Heart right ventricle (tissue), 16 donors: ENCODE measurements around the gene UBXN2A. TPM values are rescaled to one million over a fixed set of nuclear protein-coding genes. Genes with fewer than 3 reads are reported as not detected.

Source experiments
- ATAC-seq, 8 donors: fragments of 200-7000 bp; cut with Tn5 transposase; one replicate each; pipeline ENCODE4 v1.9.1; 2020; ENCODE audit warnings: mild to moderate bottlenecking in 8 of 8, moderate library complexity in 8 of 8, moderate number of reproducible peaks in 1 of 8
- DNase-seq, 2 donors: peaks; one replicate each; pipeline ENCODE4 v3.0.0-alpha.2; 2020
- H3K27ac ChIP-seq, 10 donors: fragments of 200-600 bp; sonication (generic) in 2 of 10; one replicate each; pipeline versions ENCODE4 v1.5.0 to v1.8.0; 2020 to 2022; ENCODE audit warnings: mild to moderate bottlenecking in 3 of 10
- H3K27me3 ChIP-seq, 7 donors: fragments of 200-600 bp; one replicate each; pipeline ENCODE4 v1.8.0; 2021 to 2022; ENCODE audit warnings: mild to moderate bottlenecking in 2 of 7
- H3K36me3 ChIP-seq, 9 donors: fragments of 200-600 bp; sonication (generic) in 1 of 9; one replicate each; pipeline versions ENCODE4 v1.5.0 to v1.8.0; 2020 to 2022; ENCODE audit warnings: mild to moderate bottlenecking in 2 of 9
- H3K4me1 ChIP-seq, 9 donors: fragments of 200-600 bp; sonication (generic) in 1 of 9; one replicate each; pipeline versions ENCODE4 v1.5.0 to v1.8.0; 2020 to 2022; ENCODE audit warnings: mild to moderate bottlenecking in 4 of 9
- H3K4me3 ChIP-seq, 10 donors: fragments of 200-600 bp; sonication (generic) in 2 of 10; one replicate each; pipeline versions ENCODE4 v1.5.0 to v1.8.0; 2020 to 2022; ENCODE audit warnings: mild to moderate bottlenecking in 7 of 10, moderate library complexity in 2 of 10
- H3K9me3 ChIP-seq, 11 donors: fragments of 200-600 bp in 10 of 11; sonication (generic) in 2 of 11; one replicate each; pipeline versions ENCODE4 v1.5.0 to v1.8.0; 2013 to 2022; ENCODE audit warnings: mild to moderate bottlenecking in 2 of 11, control low read depth in 1 of 11, moderate library complexity in 1 of 11
- WGBS, 2 donors: extraction: QIAGEN DNeasy Blood & Tissue Kit; methylation state at CpG; one replicate each; pipeline ENCODE4 v1.1.7; 2013; ENCODE audit warnings: inconsistent platforms in 1 of 2; 5-methylcytosine and 5-hydroxymethylcytosine counted together
- intact Hi-C, 10 donors: fragments of 100-400 bp; cut with DNase I; formaldehyde crosslinking; loops; one replicate each; pipeline versions ENCODE4 v1.11.1 to v1.14.2; 2022
- polyA plus RNA-seq, 2 donors: library from polyadenylated mRNA; stranded (reverse); fragments of 200-250 nt; gene quantifications; one replicate each; pipeline ENCODE4 v1.2.3, GENCODE V29; 2013
- total RNA-seq, 10 donors: library from RNA; stranded (reverse); fragmentation: NEBNext Ultra II Directional in 3 of 10; extraction: Animal tissue kit (Norgen Biotek cat#: 25700) in 3 of 10; gene quantifications; one replicate each; pipeline versions ENCODE4 v1.2.1 to v1.2.4, GENCODE V29; 2021 to 2023
- TF ChIP-seq, protein P1 (sequence below), 9 donors: fragments of 200-600 bp; sonication (generic) in 2 of 9; IDR thresholded peaks; one replicate each; pipeline versions ENCODE4 v1.5.0 to v1.8.0; 2021 to 2022; ENCODE audit warnings: antibody characterized with exemption in 9 of 9, mild to moderate bottlenecking in 5 of 9, moderate library complexity in 1 of 9
- donor health status: Arrhythmogenic right ventricular cardiomyopathy.
- donor health status: ischemic (EF 13 %, LVEDD 7.1; RV severe dilation, severe dysfunction).
- donor health status: healthy with polysubstance abuse.
- donor health status: DM: no; HTN: yes; CAD: no.
- donor health status: DM: no; HTN: no; CAD: no.
- donor health status: ischemic (EF 25% LVEDD 6.9; RV normal size, moderate dysfunction).
- donor health status: ischemic (EF 25% LVEDD 5.7; RV mildly dilated, moderate dysfunction).
- donor health status: healthy.
- donor health status: DM: yes; HTN: yes; CAD: no.
- donor health status: Ischemic cardiomyopathy.
- donor health status: ischemic (EF 35%, LVEDD 5.7; RV mildly dilated, moderate dysfunction).
- donor health status: nonischemic (EF 11% LVEDD 7.7; RV severe dilation, severe dysfunction).
- donor health status: DM: yes; HTN: yes; CAD: no.
- donor health status: PGD.
- donor health status: ischemic (EF 29% LVEDD 5.4; RV normal size, mild dysfunction).
- donor health status: nonischemic (EF 23%, LVEDD 6.1; RV moderate dilation, normal function).

The UBXN2A gene
- total and polyA plus RNA-seq, 12 donors, result 7.9 to 23.8 (median 19.7) TPM

DNA sequence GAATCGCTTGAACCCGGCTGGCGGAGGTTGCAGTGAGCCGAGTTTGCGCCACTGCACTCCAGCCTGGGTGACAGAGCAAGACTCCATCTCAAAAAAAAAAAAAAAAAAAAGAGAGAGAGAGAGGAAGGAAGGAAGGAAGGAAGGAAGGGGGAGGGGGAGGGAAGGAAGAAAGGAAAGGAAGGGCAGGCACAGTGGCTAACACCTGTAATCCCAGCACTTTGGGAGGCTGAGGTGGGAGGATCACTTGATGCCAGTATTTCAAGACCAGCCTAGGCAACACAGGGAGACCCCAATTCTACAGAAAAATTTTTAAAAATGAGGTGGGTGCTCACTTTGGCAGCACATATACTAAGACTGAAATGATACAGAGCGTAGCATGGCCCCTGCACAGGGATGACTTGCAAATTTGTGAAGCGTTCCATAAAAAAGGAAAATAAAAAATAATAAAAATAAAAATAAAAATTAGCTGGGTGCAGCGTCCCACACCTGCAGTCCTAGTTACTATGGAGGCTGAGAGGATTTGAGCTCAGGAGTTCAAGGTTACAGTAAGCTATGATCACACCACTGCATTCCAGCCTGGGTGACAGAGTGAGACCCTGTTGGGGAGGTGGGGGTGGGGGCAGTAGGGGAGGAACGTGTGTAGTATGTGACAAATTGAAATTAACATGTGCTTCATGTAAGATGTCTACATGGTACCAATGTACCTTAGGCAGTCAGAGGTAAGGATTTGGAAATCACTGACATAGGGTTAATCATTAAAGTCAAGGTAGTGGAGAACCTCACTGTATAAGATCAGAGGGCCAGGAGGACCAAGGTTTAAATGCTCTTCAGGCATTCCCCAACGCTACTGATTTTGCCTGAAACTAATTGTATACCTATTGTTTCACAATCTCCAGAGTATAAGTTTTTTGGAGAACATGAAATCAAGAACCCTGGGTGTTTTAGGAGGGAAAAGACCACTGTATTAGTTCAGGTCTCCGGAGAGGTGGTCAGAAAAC is 105.5 kb downstream of the UBXN2A start:
- WGBS, 2 donors, result 84 to 85% methylated on average over 11 of the region's 11 CpGs
- peaks cover 0 to 38% (median 29%) of the 10 kb centered on the region in 9 donors for H3K4me1 ChIP-seq
- TF ChIP-seq, protein P1, sequence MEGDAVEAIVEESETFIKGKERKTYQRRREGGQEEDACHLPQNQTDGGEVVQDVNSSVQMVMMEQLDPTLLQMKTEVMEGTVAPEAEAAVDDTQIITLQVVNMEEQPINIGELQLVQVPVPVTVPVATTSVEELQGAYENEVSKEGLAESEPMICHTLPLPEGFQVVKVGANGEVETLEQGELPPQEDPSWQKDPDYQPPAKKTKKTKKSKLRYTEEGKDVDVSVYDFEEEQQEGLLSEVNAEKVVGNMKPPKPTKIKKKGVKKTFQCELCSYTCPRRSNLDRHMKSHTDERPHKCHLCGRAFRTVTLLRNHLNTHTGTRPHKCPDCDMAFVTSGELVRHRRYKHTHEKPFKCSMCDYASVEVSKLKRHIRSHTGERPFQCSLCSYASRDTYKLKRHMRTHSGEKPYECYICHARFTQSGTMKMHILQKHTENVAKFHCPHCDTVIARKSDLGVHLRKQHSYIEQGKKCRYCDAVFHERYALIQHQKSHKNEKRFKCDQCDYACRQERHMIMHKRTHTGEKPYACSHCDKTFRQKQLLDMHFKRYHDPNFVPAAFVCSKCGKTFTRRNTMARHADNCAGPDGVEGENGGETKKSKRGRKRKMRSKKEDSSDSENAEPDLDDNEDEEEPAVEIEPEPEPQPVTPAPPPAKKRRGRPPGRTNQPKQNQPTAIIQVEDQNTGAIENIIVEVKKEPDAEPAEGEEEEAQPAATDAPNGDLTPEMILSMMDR (IDR thresholded peaks at IDR 0.05), result no peak
- DNase-seq (no peak), ATAC-seq (no peak)
- no peak overlapping the region for H3K27ac ChIP-seq
- H3K27me3 ChIP-seq, result peaks cover 0 to 22% (median 0%) of the 10 kb centered on the region in 7 donors
- no peaks in the 10 kb centered on the region for H3K36me3 ChIP-seq
- H3K9me3 ChIP-seq, result no peaks in the 10 kb centered on the region
- intact Hi-C loops, result loop anchor here in 3 of 10 donors (2.0 to 10.0 kb wide), 4 partner anchors 31 to 121 kb away; partner anchors contain the start of genes ATAD2B (in 3 of the 3), SF3B6 (in 1 of the 3) and TP53I3 (in 1 of the 3)
- peak overlapping the region in 6 of 10 donors; percentile 72 to 87 (median 75) for H3K4me3 ChIP-seq

DNA sequence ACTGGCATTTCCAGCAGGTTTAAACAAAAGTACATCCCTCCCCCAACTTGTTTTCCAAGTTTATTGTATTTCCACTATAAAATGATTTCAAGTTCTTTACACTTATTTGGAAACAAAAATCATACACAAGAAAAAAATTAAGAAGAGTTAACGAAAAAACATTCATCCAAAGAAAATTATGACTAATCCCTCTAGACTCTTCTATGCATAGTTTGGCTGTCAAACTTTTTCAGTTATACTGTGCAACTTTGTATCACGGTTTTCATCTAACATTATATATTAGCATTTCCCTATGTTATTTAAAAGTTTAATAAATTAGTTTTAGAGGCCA is 106.3 kb downstream of the UBXN2A start:
- Histone ChIP-seq H3K36me3 (no peaks in the 10 kb centered on the region), H3K4me1 (peaks cover 0 to 38% (median 29%) of the 10 kb centered on the region in 9 donors), H3K27ac (peak overlapping the region in 6 of 10 donors; percentile 47 to 87 (median 72)), H3K9me3 (no peaks in the 10 kb centered on the region), H3K4me3 (peak overlapping the region; percentile 39 to 87 (median 74)), H3K27me3 (peaks cover 0 to 22% (median 0%) of the 10 kb centered on the region in 7 donors)
- ATAC-seq (no peak), DNase-seq (no peak)
- TF ChIP-seq, protein P1 (IDR thresholded peaks at IDR 0.05), result no peak
- WGBS, 2 donors, result 2 to 4% methylated on average over 2 of the region's 2 CpGs
- intact Hi-C loops, result loop anchor here in 3 of 10 donors (2.0 to 10.0 kb wide), 4 partner anchors 30 to 122 kb away; partner anchors contain the start of genes ATAD2B (in 3 of the 3), SF3B6 (in 1 of the 3) and TP53I3 (in 1 of the 3)

DNA sequence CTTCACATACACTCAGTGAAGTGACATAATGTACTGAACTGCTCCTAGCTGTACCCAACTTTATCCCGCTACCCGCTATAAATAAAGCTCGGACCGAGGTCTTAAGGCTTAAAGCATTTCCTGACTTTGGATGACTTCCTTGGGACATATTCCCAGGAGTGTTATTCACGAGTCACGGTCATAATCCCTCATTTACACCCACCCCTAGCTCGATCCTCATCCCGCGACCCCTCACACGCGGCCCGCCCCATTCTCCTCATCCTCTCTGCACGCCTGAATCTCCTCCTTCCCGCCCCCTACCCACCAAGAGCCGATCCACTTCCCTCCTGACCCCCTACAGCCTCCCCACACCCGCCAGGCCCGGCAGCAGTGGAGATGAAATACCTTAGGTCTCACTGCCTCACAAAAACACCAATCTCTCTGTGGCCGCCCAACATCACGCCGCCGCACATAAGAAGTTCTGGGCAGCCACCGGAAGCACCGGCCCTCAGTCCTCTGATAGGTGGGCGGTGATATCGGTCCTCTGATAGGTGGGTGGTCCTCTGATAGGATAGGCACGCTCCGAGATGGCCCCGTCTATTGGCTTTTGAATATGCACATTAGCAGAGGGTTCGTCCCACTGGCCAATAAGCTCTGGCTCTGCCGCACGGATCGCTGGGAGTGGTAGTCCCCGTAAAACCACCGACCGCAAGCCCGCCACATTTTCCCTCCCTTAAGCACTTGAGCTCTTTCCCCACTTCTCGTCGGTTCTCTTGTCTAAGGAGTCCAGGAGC is 106.9 kb downstream of the UBXN2A start, which contains the start of gene WDCP:
TSS of gene WDCP (minus strand) at position 462 of the 773 bp plus-strand sequence. CDS start 7,897 bp downstream, outside the sequence.
- intact Hi-C loops, result loop anchor here in 3 of 10 donors (2.0 to 10.0 kb wide), 4 partner anchors 30 to 122 kb away; partner anchors contain the start of genes ATAD2B (in 3 of the 3), SF3B6 (in 1 of the 3) and TP53I3 (in 1 of the 3)

More for the DNA sequence above, 106.9 kb downstream of the UBXN2A start, which contains the start of gene WDCP:
- TF ChIP-seq, protein P1 (IDR thresholded peaks at IDR 0.05), result no peak
- Histone ChIP-seq H3K36me3 (no peaks in the 10 kb centered on the region), H3K27me3 (peaks cover 0 to 22% (median 0%) of the 10 kb centered on the region in 7 donors), H3K4me1 (peaks cover 0 to 38% (median 29%) of the 10 kb centered on the region in 9 donors), H3K9me3 (no peaks in the 10 kb centered on the region), H3K27ac (peak within 1 kb of the TSS in 9 of 10 donors; percentile 47 to 87 (median 71)), H3K4me3 (peak within 1 kb of the TSS; percentile 39 to 87 (median 74))
- ATAC-seq (peak; percentile 99 to 100 (median 99)), DNase-seq (peak; percentile 89 to 97)
- WGBS, 2 donors, result 0 to 1% methylated on average over 38 of the region's 38 CpGs
